NOMO-1 treated with DMSO at 0.1 percent for 48 hours (cell line): ENCODE results near the gene DAD1.
A peak's percentile ranks its signal among the peaks of the same experiment; 100 is the strongest.
"Not testable (repeated sequence)": the region's sequence is repeated elsewhere in the genome, so short reads cannot be mapped to it uniquely, and the experiment has no call there.

ENCODE experiments used
- DNase-seq: peaks from one replicate; lab custom pipeline; 2025; ENCODE audit not compliant: unreplicated experiment; lab: John Stamatoyannopoulos, UW

The DAD1 gene

DNA sequence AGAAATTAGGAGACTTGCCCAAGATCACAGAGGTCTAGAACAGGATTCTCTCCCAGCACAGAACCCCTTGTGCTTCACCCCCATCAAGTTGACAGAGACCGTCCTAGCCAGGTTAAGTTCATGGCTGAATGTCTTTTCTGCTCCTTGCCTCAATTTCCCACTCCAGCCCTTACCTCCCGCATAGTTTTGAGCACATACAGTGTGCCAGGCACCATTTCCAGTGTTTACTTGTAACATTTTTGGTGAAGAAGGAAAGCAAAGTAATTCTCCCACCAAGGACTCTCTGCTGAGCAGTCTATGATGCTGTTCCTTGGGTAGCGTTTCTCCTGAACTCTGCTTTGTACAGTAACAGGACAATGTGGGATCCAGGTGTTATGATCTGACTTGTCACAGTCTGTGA, 10.3 kb upstream of the DAD1 start:
- DNase-seq, result no peak

DNA sequence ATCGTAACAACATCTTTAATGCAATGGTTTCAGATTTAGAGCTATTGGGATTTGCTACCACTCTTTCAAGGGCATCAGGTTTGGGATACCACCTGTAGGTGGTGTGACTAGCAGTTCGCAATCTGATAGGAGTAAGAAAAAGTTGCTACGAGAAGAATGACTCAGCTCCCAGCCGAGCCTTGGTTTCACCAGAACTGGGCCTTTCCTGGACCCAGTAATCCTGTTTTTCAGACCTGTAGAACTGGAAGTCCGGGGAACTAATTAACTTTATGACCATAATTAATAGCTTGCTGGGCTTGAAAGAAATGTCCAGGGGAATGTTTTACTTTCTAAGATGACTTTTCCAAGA, 9.8 kb upstream of the DAD1 start:
- peak; percentile 28 for DNase-seq

DNA sequence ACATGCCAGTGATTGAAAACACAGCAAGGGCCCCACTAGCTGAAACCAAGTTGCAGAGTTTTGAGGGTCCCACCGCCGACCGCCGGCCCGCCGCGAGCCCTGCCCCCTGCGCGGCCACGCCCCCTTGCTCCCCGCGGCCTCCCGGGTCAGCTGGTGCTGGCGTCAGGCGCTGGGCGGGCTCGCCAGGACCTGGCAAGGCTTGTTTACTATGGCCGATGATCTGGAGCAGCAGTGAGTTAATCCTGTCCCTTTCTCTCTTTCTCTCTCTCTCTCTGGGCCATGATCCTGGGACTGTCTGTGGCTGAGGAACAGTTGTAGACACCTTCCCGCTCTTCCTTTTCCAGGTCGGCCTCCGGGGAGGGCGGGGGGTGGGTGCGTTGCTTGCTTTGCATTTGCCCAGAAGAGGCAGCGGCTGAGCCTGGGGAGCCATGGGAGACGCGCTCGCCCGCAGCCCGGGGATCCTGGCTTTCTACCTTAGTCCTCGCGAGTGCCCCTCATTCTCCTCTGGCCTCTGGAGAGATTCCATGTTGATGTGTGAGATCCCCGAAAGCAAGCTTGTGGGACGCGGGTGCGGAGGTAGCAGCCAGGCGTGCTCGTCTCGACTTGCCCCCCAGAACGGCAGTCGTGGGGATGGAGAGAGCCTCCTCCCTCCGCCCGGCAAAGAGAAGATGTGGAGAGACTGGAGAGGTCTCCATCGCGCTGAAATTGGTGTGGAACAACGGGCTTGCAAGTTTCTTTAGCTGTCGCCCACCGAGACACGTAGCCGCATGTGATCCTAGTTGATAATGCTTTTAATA, 9.3 kb upstream of the DAD1 start, which contains the start of gene ABHD4:
TSS of gene ABHD4 (plus strand) at position 202 of the 797 bp plus-strand sequence. CDS start at position 209, 7 bp downstream.
- DNase-seq, result peak; percentile 39

DNA sequence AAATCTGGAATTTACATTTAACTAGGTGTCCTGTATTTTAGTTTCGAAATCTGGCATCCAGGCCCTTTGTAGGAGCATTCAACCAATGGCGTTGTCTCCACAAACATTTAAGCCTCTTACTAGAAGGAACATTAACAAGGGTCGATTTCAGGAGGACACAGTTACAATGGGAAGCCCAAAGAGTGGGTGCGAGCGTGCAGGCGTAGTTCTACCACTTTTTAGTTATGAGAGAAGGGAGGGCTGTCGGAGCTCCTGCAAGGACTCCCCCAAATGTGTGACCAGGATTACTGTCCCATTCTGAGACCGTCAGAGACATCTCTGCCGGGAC, 8.7 kb upstream of the DAD1 start:
- no peak for DNase-seq

DNA sequence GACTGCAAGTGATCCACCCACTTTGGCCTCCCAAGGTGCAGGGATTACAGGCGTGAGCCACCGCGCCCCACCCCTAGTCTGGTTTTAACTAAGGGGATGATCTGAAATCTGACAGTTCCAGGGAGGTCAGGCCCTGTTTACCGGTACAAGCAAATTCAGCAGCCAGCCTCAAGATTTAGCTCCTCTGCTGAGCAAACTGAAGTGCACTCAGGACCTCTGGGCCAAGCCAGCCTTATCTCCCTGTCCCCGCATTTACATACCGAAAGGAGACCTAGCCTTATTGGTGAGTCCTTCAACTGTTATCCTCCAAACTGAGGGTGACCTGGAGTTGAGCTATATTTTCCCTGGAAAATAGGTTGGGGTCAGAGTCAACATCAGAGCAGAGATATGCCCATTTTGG, 8.2 kb upstream of the DAD1 start:
- DNase-seq, result no peak

DNA sequence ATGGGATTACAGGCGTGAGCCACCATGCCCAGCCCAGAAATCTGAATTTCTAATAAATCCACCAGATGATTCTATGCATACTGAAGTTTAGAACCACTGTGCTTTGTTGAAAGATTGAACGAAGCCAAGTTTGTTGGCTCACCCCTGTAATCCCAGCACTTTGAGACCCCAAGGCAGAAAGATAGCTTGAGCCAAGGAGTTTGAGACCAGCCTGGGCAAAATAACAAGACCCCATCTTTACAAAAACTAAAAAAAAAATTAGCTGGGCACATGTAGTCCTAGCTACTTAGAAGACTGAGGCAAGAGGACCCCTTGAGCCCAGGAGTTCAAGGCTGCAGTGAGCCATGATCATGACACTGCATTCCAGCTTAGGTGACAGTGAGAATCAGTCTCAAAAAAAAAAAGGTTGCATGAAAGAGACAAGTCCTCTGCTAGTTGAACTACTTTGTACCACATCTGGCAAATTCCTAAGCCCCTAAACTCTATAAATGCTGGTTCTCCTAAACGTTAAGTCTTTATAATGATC, 7.4 kb upstream of the DAD1 start:
- no peak for DNase-seq

DNA sequence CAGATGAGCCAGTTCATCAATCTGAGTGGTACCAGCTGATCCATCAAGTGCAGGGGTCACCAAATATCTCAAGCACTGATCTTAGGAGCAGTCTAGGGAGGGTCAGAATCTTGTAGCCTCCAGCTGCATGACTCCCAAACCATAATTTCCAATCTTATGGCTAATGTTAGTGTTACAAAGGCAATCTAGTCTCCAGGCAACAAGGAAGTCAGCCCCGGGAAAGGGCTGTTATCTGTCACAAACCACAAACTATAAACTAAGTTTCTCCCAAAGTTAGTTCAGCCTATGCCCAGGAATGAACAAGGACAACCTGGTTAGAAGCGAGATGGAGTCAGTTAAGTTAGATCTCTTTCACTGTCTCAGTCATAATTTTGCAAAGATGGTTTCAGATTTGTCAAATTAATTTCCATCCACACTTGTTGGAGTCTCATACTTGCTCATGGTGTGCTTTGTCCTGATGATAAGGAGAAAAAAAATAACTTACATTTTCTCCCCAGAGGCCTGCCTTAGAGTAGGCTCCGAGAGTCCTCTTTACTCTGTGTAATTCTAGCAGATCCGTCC, 5.2 kb upstream of the DAD1 start:
- DNase-seq, result no peak

DNA sequence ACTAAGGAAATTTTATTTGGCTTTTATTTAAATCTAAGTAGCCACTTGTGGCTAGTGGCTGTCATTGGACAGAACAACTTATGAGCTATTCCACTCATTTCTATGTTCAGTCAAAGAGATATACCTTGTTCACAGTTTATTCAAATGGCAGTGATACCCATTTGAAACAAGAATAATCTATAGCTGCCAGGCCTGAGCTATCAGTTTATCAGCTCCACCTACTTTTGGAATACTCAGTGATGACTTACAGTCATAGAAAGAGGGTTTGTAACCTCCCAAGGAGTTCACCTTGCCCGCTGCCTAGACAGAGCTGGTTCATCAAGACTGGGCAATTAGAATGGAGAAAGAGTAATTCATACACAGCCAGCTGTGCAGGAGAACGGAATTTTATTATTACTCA, 4.6 kb upstream of the DAD1 start:
- DNase-seq, result no peak

DNA sequence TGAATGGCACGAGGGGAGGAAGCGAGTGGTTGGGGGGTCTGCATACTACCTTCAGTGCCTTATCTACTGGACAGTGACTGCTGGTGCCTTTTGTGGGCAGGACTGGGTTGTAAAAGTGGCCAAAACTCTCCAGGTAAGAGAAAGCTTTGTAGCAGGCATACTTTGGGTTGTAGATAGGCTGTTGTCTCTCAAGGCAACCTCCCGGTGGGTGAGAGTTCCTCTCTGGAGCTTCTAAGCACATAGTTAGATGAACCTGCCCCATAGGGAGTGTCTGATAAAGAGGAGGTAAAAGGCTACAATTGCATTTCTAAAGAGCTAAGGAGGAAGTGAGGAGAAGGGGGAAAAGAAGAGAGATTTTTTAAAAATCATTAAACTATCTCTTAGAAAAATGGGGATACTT, 4.2 kb upstream of the DAD1 start:
- no peak for DNase-seq

DNA sequence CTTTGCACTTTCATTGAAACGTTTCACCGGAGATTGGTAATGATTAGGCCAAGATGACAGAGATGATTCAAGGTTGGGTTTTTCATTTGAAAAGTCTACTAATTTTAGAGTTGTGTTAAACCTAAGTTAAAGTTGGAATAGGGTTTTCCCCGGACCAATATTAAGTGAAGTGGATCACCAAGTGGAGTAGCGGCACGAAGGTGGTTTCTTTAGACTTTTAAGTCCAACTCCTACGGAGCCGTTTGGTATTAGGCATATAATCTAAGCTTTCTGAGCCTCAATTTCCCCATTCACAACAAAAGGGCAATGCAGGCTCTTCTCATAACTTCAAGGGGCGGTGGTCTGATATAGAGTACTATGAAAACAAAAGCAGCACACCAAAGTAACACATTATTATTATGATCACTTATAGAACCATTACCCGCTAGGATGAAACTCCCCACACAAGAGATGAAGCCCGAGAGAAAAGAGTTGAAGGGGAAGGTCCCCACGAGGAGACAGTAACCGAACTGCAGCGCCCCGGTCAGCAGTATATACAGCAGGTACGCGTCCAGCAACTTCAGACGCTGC, 413 bp downstream of the DAD1 start:
- DNase-seq, result no peak

DNA sequence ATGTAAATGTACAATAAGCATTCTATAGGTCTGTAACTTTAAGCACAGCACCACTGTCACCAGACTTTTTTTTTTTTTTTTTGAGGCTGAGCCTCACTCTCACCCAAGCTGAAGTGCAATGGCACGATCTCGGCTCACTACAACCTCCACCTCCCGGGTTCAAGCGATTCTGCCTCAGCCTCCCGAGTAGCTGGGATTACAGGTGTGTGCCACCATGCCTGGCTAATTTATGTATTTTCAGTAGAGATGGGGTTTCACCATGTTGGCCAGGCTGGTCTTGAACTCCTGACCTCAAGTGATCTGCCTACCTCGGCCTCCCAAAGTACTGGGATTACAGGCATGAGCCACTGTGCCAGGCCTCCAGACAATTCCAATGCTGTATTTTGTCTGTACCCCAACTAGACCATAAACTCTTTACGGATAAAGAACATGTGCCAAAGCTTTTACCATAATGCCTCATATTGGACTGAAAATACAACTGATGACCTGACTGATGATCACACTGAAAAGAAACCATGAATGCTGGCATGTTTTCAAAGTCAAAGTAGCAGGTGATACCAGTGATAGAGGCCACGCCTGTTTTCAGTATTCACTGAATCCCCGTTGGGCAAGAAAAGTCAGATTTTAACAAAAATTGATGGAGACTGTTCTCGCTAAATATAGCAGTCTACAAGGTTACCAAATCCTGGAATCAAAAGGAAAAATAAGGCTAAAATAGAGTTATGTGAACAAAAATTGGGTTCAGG, 1.2 kb downstream of the DAD1 start:
- not testable (repeated sequence) for DNase-seq

DNA sequence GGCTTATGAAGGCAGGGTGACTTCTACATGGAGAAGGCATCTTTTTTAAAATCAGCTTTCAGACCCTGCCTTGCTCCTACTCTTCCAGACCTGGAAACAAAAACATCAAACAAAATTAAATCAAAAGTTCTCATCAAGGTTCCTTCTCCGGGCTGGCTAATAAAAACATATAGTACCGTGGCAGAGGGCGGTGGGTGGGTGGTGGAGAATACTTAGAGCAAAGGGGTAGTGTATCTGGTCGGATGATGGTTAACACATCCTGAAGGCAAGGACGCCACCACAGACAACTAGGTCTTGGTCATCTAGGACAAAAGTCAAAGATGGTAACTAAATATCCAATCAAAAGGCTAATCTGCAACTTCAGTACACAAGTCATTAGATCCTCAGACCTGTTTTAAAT, 1.8 kb downstream of the DAD1 start:
- DNase-seq, result no peak

DNA sequence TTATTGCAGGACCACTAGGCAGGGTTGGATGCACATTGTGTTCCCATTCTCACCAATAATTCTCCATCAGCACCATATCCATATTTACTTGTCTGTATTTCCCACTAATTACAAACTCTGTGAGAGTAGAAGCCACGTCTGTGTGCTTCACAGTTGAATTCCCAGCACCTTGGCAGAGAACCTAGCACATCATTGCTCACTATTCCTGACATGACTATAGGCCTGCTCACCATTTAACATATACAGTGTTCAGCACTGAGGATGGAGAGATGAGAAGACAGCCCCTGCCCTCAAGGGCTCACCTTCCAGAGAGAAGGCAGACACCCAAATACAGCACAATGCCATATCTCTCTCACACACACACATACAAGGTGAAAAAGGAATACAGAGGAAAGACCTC, 5.0 kb downstream of the DAD1 start:
- DNase-seq, result no peak

DNA sequence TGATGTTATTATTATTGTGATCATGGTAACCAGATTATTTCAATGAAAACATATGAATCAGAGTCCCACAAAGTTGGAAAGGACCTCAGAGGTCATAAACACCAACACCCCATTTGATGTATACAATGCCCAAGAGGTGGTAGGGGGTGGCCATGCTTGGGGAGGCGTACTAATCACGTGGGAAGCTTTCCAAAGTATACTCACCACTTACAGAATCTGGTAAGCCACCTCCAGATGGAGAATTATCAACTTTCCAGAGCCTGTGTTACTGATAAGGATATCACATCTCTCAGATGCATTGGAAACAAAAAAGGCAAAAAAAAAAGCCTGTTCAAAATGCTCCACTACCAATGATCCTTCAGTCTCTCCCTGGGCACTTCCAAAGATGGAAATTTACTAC, 8.4 kb downstream of the DAD1 start:
- no peak for DNase-seq

DNA sequence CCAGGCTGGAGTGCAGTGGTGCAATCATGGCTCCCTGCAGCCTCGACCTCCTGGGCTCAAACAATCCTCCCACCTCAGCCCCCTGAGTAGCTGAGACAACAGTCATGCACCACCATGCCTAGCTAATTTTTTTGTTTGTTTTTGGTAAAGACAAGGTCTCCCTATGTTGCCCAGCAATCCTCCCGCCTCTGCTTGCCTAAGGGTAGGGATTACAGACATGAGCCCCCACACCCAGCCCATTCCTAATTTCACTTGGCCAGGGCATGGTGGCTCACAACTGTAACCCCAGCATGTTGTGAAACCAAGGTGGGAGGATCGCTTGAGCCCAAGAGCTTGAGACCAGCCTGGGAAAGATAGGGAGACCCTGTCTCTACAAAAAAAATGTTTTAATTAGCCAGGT, 9.1 kb downstream of the DAD1 start:
- no peak for DNase-seq

DNA sequence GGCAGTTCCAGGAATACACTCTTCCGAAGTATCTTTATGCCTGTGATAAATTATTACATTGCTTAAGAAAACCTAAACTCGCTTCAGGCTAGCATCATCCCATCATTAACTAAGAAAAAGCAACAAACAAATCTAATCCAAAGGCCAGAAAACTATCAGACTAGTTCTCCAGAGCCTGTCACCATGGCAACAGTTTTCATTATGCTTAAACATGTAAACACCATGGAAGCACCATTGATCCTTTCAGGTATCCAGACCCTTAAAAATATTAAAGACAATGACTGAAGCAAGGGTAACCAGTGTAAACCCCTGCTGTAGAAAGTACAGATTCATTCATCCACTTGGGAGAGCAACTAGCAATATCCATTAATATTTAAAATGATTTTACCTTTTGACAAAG, 9.8 kb downstream of the DAD1 start:
- no peak for DNase-seq

DNA sequence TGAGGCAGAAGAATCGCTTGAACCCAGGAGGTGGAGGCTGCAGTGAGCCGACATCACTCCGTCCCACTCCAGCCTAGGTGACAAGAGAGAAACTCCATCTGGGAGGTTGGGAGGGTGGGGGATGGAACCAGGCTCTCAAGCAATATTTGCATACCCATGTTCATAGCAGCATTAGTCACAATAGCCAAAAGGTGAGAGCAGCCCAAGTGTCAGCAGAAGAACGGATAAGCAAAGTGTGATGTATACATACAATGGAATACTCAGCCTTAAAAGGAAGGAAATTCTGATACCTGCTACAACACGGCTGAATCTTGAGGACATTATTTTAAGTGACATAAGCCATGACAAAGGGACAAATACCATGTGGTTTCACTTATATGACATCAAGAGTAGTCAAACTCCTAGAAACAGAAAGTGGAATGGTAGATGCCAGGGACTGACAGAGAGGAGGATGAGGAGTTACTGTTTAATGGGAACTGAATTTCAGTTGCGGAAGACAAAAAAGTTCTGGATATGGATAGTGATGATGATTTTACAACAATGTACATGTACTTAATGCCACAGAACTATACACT, 11.6 kb downstream of the DAD1 start:
- no peak for DNase-seq

DNA sequence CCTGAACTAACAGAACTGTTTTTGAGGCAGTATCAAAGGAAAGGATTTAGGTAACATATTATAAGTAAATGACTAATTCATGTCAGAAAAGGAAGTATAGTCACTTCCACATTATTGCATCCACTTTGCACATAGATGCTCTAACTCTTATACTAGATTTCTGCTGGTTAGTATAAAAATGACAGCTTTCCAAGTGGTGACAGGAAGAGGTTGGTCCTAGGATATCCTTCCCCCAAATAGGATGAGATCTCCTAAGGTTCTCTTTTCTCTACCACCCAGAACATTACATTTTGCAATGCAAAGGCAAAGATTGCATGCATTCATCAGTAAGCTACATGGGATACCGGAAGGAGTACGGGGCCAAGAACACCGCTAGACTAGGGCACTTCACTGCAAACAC, 15.2 kb downstream of the DAD1 start:
- no peak for DNase-seq

DNA sequence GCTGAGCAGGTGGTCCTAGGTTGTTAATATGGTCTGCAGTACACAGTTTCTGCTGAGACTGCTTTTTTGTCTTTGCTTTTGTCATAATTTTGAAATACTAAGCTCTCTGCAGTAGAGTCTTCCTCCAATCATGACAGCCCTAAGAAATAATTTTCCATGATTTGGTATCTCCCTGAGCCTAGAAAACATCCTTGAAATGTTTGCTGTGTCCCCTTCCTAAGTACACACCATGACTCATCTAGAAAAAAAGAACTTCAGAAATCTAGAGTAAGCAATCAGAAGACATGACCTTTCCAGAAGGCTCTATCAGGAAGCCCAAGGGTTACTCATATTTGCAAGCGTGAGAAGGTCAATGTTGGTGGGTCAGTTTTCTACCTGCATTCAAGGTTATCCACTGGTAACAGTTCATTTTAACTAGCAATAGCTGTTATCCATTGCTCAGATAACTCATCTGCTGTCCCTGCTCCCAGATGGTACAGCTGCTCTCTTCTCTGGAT, 16.4 kb downstream of the DAD1 start:
- no peak for DNase-seq

DNA sequence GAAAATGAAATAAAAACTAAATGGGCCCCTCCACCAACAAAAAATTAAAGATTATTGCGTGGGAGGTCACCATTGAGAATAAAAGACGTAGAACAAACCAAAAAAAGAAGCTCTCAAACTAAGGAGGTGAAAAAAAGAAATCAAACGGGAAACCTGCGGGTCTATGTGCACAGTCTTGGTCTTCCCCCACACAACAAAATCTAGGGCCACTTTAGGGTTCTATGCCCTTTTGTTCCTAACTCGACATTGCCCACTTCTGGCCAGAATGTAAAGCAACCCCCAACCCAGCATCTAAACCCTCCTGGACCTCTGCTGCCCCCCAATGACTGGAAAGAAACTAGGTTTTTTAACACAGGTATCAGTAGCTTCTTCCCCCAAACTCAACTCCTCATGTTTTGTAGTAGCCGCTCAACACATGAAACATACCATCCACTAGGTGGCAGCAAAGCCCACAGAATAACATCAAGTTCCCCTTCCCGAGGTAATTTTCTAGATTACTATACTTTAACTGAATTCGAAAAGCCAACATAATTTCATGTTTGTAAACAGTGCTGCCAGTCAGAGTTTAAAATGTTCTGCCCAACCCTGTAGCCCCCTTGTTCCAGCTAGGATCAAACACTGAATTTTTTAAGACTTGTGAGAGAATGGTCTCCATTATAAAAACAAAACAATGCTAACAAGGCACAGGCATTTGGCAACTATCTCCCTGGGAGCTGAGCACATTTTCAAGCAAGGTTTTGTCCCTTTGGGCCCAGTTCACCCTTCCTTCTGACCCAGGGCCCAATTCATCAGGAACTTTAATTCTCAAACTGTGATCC, 18.7 kb downstream of the DAD1 start:
- peak; percentile 88 for DNase-seq

DNA sequence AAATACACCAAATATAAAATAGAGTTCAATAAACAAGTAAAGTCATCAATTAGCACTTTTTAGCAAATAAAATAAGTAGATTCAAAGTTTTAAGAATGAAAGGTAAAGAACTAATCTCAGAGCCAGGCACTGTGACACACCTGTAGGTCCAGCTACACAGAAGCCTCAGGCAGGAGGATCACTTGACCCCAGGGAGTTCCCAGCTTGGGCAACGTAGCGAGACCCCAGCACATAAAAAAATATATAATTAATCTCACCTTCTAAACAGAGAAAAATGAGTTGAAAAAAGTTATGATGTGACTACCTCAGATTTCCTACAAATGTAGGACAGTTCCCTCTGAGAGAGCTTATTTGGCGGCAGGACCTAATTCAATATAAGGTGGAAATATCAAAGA, 19.3 kb downstream of the DAD1 start:
- no peak for DNase-seq
